SH-SY5Y (cell line): ENCODE data around the gene DYRK2.

Source experiments
- GATA2 ChIP-seq: IDR thresholded peaks from 2 replicates; pipeline ENCODE4 v1.6.1; 2011; ENCODE audit warnings: mild to moderate bottlenecking, low read depth, low read length
- GATA3 ChIP-seq: IDR thresholded peaks from 2 replicates; pipeline ENCODE4 v1.6.1; 2011; ENCODE audit warnings: low read depth, mild to moderate bottlenecking, low read length, moderate library complexity

DNA sequence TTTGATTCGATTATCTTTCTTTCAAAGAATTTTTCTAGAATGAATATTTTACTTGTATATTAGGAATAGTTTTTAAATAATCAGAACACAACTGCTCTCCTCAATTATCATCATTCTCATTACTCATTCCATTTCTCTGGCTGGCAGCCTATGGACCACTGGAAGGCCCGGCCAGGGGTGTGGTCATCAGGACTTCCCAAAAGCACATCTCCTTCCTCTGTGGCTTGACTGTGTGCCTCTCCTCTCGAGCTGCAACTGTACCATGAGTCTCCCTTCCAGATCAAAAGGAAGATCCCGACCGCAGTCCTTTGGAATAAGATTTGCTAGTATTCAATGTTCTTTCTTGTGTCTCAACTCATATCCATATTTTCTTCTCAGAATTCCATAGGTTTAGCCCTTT is 42.7 kb downstream of the DYRK2 start:
- TF ChIP-seq GATA2: no peak
- TF ChIP-seq GATA3: no peak
